ENCODE measurements around the gene GAB3.

DNA sequence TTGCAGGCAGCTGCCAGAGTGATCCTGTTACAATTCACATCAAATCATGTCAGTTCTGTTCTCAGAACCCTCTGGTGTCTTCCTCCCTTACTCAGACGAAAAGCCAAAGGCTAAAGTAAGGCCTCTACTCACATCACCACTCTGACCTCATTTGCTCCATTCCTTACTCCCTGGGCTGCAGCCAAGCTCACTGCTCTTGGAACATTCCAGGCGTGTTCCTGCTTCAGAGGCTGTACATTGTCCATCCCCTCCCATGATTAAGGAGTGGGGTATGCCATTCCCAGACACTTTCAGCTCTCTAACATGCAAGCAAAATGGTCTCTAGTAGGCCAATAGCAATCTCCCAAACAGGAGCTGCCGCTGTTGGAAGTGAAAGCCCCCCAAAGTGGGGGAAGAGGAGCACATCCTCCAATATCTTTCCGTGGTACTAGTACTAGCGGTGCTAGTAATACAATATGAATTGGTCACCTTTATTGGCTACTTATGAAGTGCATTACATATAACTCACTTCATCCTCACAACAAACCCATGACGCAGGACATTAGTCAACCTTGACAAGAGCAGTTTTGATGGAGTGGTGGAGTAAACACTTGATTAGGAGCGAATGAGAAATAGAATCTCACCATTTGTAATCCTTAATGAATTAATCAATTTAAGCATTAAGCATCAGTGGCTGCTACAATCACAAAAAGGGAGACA, 15.0 kb downstream of the GAB3 start:
- TF ChIP-seq, protein P1, sequence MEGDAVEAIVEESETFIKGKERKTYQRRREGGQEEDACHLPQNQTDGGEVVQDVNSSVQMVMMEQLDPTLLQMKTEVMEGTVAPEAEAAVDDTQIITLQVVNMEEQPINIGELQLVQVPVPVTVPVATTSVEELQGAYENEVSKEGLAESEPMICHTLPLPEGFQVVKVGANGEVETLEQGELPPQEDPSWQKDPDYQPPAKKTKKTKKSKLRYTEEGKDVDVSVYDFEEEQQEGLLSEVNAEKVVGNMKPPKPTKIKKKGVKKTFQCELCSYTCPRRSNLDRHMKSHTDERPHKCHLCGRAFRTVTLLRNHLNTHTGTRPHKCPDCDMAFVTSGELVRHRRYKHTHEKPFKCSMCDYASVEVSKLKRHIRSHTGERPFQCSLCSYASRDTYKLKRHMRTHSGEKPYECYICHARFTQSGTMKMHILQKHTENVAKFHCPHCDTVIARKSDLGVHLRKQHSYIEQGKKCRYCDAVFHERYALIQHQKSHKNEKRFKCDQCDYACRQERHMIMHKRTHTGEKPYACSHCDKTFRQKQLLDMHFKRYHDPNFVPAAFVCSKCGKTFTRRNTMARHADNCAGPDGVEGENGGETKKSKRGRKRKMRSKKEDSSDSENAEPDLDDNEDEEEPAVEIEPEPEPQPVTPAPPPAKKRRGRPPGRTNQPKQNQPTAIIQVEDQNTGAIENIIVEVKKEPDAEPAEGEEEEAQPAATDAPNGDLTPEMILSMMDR (optimal IDR thresholded peaks at IDR 0.05 in 1 of 3, IDR thresholded peaks at IDR 0.05 in 1 of 3, conservative IDR thresholded peaks at IDR 0.05 in 1 of 3; ENCODE audit: extremely low read depth in 1 of 3, insufficient read depth in 2 of 3, low read length in 3 of 3) = no peak
- no peak for TF ChIP-seq EZH2 (IDR thresholded peaks at IDR 0.05; ENCODE audit: low read length)

Data from keratinocyte (primary cell).